Fibroblast of pulmonary artery (primary cell): ENCODE results near the gene PAPOLB.

ENCODE experiments used
- DNase-seq: peaks from one replicate; pipeline ENCODE4 v3.0.0-alpha.2; 2010; ENCODE audit warnings: low read depth
- H3K4me3 ChIP-seq: replicated peaks from 2 replicates; pipeline ENCODE4 v1.5.1; 2011; ENCODE audit warnings: low read depth, mild to moderate bottlenecking, control low read depth, low read length, moderate library complexity
- TF ChIP-seq, protein P1 (sequence below): IDR thresholded peaks from 2 replicates; pipeline ENCODE4 v1.5.1; 2011; ENCODE audit warnings: mild to moderate bottlenecking, control low read depth, low read length, inconsistent platforms; ENCODE audit errors: missing control alignments

PAPOLB gene

DNA sequence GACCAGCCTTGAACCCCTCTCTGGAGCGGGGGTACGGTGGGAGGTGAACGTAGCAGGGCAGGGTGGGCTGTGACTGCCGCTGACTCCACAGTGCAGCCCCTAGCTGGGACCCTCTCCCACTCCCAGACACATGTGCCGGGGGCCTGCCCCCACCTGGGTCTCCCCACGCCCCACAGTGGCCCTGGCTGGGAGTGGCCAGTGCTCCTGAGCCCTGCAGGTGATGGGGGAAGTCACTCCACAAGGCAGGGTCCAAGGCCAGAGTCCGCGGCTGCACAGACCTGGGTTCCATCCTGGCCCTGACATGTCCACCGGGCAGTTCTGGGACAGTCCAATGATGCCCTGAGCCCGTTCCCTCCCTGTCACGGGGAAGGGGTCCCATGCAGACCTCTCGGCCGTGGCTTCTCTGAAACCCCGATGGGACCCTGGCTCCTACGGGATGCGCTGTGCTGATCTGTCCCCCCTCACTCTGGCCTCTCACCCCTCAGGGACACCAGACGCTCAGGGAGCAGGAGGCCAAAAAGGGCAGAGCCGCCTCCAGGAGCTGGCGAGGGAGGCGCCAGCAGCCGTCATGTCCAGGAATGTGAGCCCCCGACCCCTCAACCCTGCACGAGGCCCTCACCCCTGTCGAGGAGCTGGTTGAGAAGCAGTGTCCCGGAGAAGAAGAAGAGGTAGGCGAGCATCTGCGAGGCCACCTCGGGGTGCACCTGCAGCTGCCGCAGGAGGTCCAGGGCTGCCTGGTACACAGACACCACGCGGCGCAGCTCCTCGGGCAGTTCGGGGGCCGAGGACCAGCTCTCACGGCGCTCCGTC, 46.0 kb downstream of the PAPOLB start:
- DNase-seq: no peak
- no peak overlapping the region for H3K4me3 ChIP-seq
- TF ChIP-seq, protein P1, sequence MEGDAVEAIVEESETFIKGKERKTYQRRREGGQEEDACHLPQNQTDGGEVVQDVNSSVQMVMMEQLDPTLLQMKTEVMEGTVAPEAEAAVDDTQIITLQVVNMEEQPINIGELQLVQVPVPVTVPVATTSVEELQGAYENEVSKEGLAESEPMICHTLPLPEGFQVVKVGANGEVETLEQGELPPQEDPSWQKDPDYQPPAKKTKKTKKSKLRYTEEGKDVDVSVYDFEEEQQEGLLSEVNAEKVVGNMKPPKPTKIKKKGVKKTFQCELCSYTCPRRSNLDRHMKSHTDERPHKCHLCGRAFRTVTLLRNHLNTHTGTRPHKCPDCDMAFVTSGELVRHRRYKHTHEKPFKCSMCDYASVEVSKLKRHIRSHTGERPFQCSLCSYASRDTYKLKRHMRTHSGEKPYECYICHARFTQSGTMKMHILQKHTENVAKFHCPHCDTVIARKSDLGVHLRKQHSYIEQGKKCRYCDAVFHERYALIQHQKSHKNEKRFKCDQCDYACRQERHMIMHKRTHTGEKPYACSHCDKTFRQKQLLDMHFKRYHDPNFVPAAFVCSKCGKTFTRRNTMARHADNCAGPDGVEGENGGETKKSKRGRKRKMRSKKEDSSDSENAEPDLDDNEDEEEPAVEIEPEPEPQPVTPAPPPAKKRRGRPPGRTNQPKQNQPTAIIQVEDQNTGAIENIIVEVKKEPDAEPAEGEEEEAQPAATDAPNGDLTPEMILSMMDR: no peak

DNA sequence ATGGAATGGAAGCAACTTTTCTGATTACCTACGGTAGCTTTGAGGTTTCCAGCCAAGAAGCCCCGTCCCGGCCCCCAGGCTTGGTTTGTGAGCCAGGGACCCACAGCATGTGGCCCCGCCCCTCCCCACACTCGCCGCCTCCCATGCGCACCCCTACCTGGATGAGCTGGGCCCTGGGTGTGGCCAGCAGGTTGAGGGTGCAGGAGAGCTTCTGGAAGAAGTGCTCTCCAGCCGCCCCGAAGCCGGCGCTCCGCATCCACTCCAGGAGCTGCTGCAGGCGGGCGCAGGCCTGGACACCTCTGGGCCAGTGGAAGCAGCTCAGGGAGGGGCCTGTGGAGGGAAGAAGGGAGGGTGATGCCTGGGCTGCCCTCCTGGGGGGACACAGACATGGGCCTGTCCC, 46.7 kb downstream of the PAPOLB start:
- H3K4me3 ChIP-seq: no peak overlapping the region
- TF ChIP-seq, protein P1: no peak
- no peak for DNase-seq

DNA sequence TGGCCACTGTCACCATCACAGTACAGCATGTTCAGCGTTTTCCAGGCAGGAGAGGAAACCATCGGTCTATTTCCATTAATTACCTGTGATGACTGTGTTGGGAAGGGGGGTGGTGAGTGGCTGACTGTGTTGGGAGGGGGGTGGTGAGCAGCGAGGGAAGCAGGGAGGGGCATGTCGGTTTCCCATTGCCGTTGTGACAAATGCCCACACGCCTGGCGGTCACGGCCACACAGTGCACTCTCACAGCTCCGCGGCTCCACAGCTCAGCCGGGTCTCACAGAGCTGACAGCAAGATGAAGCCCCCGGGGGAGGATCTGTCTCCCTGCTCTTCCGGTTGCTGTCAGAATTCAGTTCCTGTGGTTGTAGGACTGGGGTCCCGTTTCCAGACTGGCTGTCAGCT, 47.4 kb downstream of the PAPOLB start:
- no peak for DNase-seq
- TF ChIP-seq, protein P1: no peak
- H3K4me3 ChIP-seq: no peak overlapping the region

DNA sequence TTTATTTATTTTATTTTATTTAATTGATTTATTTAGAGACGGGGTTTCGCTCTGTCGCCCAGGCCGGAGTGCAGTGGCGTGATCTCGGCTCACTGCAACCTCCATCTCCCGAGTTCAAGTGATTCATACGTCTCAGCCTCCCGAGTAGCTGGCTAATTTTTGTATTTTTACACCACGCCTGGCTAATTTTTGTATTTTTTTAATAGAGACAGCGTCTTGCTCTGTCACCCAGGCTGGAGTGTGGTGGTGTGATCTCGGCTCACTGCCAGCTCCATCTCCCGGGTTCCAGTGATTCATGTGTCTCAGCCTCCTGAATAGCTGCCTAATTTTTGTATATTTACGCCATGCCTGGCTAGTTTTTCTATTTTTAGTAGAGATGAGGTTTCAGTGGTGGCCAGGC, 52.2 kb downstream of the PAPOLB start:
- H3K4me3 ChIP-seq: no peak overlapping the region
- DNase-seq: no peak
- TF ChIP-seq, protein P1: no peak

DNA sequence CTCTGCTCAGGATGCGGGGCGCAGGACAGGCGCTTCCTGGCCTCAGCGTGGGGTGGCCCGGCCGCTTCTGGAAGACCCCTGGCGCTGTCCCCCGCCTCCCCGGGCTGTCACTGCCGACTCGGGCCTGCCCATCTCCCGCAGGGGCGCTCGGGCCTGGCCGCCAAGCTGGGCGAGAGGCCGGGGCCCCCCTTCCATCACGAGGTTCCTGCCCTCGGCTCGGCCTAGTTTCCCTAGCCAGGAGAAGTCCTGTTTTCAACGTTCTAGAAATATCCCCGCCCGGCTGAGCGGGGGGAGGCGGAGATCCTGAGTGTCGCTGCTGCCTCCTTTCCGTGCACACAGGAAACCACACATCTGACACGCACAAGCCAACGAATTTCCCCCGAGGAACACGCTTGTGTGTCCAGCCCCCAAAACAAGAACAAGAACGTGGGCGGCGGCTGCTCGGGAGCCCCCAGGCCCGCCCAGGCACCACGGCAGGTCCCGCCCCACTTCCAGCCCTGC, 52.7 kb downstream of the PAPOLB start:
- no peak for DNase-seq
- TF ChIP-seq, protein P1: no peak

DNA sequence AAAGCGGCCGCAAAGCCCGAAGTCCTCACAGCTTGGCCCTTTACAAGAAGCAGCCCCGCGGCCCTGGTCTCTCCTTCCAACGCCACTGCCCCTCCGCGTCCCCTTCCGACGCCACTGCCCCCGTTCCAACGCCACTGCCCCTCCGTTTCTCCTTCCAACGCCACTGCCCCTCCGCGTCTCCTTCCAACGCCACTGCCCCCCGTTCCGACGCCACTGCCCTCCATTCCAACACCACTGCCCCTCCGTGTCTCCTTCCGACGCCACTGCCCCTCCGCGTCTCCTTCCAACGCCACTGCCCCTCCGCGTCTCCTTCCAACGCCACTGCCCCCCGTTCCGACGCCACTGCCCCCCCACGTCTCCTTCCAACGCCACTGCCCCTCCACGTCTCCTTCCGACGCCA, 53.3 kb downstream of the PAPOLB start:
- TF ChIP-seq, protein P1: no peak
- no peak overlapping the region for H3K4me3 ChIP-seq
- no peak for DNase-seq

More for the DNA sequence above, 52.7 kb downstream of the PAPOLB start:
- no peak overlapping the region for H3K4me3 ChIP-seq

DNA sequence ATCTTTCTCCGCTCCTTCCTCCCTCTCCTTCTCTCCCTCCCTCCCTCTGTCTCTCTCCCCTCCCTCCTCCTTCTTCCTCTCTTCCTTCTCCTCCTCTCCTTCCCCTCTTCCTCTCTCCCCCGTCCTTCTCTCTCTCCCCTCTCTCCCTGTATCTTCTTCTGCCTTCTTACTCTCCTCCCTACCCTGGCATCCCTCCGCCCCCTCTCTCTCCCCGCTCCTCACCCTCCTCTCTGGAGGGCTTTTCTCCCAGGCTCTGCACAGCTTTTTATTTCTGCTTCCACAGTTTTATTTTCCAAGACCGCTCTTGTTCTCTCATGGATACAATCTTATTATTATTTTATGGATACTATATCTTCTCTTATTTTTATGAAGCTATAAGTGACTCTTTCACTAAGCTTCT, 53.8 kb downstream of the PAPOLB start:
- TF ChIP-seq, protein P1: no peak
- no peak for DNase-seq
- H3K4me3 ChIP-seq: no peak overlapping the region
